NCI-H82 (cell line): ENCODE data around the gene WNK2.
A peak's percentile ranks its signal among the peaks of the same experiment; 100 is the strongest.

ENCODE experiments used
- DNase-seq: peaks from one replicate; lab custom pipeline; 2025; lab: John Stamatoyannopoulos, UW

Gene WNK2

GRCh38 chr9:93185266-93186214 lies 1.6 kb downstream of the WNK2 start:
- DNase-seq = peak; percentile 22

DNA sequence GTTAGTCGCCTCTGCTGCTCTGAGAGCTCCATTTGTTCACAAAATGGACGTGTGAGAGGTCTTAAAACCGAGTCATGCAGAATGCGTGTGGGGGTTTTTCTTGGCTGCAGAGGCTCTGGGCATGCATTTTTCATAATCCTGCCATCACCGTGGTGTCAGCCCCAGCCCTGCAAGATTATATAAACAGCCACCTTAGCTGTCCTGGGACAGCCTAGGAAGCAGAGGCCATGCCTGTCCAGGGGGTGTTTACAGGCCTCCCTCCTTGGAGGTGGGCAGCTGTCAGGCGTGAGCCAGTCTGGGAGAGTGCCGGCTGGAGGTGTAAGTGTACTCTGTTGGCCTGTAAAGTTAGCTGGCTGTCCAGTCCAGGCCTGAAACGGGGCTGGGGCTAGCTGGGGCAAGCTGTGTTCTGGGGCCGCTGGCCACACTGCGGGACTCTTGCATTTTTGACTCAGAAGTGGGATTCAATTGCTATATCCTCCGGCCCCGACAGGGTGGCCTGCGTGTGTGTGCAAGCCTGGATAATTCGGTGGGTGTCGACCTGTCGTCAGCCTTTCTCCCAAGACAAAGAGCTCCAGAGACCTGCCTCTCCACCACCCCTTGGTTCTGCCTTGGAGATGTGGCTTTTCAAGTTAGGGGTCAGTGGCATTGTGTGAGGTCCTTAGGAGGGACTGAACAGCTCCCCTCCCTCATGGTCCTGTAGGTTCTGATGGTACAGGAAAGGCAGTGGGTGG lies 2.4 kb downstream of the WNK2 start:
- DNase-seq = no peak

DNA sequence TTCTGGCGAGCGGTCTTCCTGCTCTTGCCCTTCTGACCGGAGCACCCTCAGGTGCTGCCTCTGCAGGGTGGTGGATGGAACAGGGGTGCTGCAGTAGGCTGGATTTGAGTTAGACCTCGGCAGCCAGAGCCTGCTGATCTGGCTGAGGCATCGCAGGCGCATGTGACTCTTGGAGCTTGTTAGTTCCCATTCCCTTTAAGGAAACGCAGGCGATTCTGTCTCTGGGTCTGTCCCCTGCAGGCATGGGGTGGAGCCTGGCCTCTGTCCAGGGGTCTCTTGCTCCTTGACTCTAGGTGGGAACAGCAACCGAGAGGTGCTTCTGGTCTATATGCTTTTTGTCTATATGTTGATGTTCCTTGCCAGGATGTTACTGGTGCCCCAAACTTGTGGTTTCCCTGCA lies 3.1 kb downstream of the WNK2 start:
- DNase-seq = no peak

DNA sequence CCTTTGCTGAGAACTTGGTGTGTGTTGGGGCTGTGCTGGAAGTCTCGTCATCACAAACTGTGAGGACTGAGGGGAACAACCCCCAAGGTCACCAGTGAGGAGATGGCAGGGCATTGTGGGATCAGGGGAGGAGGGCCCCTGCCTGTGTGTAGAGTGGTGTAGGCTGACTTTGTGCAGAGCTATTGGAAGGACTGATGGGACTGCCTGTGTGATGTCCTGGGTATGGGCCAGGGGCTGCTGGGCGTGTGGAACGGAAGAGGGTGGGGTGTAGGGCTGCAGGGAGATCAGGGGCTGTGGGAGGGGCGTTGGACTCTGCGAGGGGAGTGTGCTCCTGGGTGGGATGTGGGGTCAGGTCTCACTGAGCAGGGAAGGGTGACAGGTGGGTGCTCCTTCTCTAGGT lies 3.6 kb downstream of the WNK2 start:
- no peak for DNase-seq

DNA sequence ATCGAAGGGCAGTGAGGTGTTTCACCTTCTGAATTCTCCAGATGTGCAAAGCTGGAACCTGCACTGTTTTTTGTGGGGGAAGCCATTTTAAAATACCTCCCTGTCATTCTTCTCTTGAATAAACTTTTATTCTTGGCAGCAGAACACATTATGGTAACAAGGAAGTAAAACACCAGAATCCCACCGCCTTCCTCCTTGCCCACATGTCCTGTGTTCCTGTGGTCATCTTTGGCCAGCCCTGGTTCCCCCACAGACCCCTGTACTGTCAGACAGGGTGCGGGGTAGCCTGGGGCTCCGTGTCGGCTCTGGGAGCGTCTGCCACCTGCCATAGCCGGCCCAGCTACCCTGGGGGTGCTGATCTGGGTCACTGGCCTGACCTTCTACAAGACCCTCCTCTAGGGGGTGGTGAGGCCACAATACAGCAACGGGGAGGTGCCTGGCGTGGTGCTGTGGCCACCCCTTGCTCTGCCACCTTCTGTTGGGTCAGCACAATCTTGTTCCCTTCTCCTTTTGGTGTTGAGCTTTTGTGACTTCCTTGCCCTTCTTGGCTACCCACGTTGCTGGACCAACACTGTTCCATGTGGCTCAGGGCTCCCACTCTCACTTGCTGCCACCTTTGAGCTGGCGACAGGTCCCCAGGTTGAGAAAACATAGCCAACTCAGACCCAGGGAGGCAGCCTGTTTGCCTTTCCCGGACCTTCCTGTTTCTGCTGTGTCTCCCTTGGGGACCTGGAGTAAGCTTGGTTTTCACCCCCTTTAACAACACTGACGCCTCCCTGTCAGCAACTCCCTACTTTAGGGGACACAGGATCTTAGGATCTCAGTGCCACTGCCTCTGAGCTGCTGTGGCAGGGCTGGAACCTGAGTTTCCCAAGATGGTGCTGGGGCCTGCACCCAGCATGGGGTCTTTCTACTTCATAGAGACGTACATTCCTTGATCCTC lies 4.8 kb downstream of the WNK2 start:
- no peak for DNase-seq

DNA sequence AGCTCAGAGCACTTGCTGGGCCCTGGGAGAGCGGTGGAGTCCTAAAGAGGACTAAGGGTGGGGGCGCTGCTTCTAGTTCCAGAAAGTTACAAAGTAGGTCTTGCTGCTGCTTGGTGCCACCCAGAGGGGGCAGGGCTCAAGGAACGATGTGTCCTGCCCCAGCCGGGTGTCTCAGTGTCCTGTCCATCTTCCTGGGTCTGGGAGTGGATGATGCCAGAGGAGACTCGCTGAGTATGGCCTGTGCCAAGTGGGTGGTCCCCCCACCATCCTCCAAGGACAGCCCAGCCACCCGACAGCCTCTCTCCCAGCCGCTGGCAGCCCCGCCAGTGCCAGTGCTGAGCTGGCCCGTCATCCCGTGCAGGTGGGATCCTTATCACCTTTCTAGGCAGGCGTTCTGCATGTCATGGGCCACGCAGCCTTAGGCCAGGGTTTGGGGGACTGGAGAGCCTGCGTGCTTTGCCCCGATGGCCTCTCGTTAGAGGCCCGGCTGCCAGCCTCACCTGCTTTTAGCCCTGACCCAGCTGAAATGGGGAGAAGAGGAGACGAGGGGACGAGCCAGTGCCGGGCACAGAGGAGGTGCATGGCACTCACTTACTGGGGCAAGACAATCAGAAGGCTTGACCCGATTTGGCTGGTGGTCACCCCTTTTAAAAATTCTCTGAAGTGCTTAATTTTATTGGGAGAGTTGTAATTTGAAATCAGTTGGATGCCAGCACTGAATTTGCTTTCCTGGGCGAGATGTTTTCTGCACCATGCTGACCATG lies 5.6 kb downstream of the WNK2 start:
- DNase-seq = no peak

- no peak for DNase-seq
Observed at GRCh38 chr9:93190133-93190525, 6.2 kb downstream of the WNK2 start.

DNA sequence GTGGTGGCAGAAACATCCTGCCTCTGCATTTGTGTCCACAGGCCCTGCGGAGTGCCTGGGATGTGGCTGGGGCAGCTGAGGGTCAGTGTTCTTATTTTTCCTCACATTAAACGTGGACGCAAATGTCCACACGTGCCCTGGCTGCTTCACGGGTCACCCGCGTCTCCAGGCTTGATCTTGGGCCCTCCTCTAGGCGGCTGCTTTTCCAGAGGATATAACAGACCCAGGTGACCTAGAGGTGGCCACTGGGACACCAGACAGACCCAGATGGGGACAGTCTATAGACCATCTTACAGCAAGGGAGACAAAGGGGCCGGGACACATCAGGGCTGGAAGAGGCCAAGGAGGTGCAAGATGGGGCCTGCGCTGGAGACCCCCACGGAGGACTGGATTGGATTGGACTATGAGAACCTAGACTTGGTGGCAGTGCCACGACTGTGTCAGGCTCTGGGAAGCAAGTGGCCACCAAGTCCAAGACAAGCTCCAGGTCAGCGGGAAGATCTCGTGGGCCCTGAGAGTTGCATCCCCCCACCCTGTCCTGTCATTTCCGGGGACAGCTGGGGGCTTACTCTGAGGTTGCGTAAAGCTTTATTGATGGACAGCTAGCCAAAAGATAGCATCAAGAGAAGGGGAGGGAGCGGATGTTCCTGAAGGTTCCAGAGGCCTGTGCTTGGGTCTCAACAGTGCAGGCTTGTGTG lies 6.9 kb downstream of the WNK2 start:
- no peak for DNase-seq

DNA sequence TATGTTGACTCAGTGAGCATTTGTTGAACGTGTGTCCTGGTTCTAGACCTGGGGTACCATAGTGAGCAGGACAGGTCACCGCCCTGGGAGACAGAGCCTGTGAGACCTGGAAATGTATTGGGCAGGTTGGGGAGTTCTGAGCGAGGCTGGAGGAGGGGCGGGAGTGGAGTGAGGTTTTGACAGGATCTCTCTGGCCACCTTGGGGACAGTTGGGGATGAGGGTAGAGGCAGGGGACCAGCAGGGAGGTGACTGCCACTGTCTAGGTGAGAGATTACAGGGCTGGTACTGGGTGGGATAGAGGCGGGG lies 7.4 kb downstream of the WNK2 start:
- DNase-seq = no peak

- DNase-seq = no peak
Observed at GRCh38 chr9:93192721-93193387, 8.9 kb downstream of the WNK2 start.

GRCh38 chr9:93193388-93194220 lies 9.7 kb downstream of the WNK2 start:
- no peak for DNase-seq

DNA sequence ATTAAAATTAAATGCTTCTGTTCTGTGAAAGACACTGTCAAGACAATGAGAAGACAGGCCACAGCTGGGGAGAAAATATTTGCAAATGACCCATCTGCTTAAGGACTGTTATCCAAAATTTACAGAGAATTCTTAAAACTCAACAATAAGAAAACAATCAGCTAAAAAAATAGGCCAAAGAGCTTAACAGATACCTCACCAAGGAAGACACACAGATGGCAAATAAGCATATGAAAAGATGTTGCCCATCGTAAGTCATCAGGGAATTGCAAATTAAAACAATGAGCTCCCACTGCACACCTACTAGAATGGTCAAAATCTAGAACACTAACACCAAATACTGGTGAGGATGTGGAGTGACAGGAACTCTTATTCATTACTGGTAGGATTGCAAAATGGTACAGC lies 10.3 kb downstream of the WNK2 start:
- DNase-seq = no peak

- no peak for DNase-seq
Observed at GRCh38 chr9:93194641-93195040, 10.7 kb downstream of the WNK2 start.

DNA sequence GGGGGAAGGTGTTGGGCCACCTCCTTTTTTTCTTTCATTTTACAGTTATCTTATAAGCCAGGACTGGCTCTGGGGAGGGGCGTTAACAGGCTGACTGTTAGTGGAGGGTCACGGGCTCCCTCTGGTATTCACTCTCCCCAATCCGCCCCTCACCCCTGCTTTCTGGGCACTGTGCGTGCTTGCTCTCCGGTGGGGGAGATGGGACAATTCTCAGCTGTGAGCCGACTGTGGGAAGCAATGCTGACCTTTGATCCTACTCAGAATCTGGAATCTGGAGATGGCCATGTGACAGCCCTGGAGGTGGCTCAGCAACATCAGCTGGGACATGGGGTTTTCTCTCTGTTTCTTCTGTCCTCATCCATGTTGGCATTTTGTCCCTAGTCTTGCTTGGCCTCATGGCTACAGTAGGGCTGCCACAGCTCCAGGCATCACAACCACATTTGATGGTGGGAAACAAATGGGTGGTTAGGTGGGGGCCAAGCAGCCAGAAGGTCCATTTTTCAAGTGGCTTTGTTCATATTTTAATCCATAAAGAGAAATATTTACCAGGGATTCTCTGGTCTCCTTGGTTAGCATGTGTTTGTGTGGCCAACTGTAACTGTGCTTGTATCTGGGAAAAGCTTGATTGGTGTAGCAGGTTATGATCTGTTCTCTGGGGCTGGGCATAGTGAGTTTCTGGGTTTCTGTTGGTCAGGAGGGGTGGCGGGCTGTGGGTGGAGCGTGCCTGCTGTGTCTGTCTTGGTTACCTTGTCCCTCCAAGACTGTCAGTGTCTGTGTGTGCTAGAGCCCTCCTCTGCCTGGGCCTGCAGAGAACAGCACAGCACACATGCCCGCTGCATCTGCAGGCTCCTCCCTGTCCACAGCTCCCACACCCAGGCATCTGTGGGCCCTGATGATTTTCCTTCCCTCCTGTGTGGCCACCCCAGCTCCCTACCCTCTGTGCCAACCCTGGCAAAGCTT lies 12.4 kb downstream of the WNK2 start:
- DNase-seq = no peak

DNA sequence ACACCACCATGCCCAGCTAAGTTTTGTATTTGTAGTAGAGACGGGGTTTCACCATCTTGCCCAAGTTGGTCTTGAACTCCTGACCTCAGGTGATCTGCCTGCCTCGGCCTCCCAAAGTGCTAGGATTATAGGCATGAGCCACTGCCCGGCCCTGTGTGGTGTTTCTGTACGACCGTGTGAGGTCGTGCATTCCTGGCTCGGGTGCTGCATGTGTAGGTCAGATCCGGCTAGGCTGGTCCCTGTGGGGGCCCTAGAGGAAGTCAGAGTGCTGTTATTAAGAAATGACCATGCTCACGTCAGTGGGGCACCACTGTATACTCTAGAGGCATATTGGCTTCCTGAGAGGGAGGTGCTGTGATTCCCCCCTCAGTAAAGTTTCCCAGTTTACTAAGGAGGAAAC lies 13.7 kb downstream of the WNK2 start:
- DNase-seq = no peak

GRCh38 chr9:93198117-93198837 lies 14.3 kb downstream of the WNK2 start:
- no peak for DNase-seq

GRCh38 chr9:93198838-93199625 lies 15.1 kb downstream of the WNK2 start:
- no peak for DNase-seq
